Panc1 (cell line): ENCODE results near the gene DAB2IP. TPM values are rescaled to one million over a fixed set of nuclear protein-coding genes. Genes with fewer than 3 reads are reported as not detected.
A peak's percentile ranks its signal among the peaks of the same experiment; 100 is the strongest.

Source experiments
- ATAC-seq: fragments of 200-7000 bp; cut with Tn5 transposase; 2 replicates; pipeline ENCODE4 v1.9.1; 2020; ENCODE audit warnings: mild to moderate bottlenecking, moderate library complexity
- BruUV-seq: library from RNA; stranded (reverse); fragments of 400-500 nt; replicated peaks from 2 replicates; lab custom pipeline; 2021; lab: Mats Ljungman, UMichigan
- CTCF ChIA-PET: fragments of 300-600 bp; sonication (Branson Sonifier 250); formaldehyde crosslinking; loops from one replicate; lab custom pipeline; 2022; ENCODE audit warnings: antibody characterized with exemption; lab: Charles Lee
- POLR2A ChIA-PET: fragments of 300-600 bp; sonication (Branson Sonifier 250); formaldehyde crosslinking; loops from one replicate; lab custom pipeline; 2022; ENCODE audit warnings: antibody characterized with exemption; lab: Charles Lee
- DNase-seq: peaks from one replicate; pipeline ENCODE4 v3.0.0-alpha.2; 2010; ENCODE audit warnings: low read depth, low spot score
- H3K27ac ChIP-seq: 2 replicates; pipeline ENCODE4 v1.5.1; 2011; ENCODE audit warnings: mild to moderate bottlenecking, low read length, inconsistent platforms
- H3K27me3 ChIP-seq: fragments of 200-500 bp; sonication (Bioruptor generic); 2 replicates; pipeline ENCODE4 v1.6.0; 2014; ENCODE audit warnings: low read length, inconsistent platforms; ENCODE audit not compliant: control insufficient read depth, insufficient read depth
- H3K36me3 ChIP-seq: fragments of 200-500 bp; sonication (Bioruptor generic); 2 replicates; pipeline ENCODE4 v1.5.1; 2014; ENCODE audit warnings: inconsistent platforms, mild to moderate bottlenecking, low read length, moderate library complexity; ENCODE audit not compliant: control insufficient read depth, insufficient read depth
- H3K4me1 ChIP-seq: 2 replicates; pipeline ENCODE4 v1.5.1; 2011; ENCODE audit warnings: inconsistent platforms, mild to moderate bottlenecking, low read length, moderate library complexity; ENCODE audit not compliant: control insufficient read depth, insufficient read depth
- H3K4me3 ChIP-seq, 2 experiments: 2 replicates each; pipeline ENCODE4 v1.5.1; 2011 to 2012; ENCODE audit warnings: low read depth in 2 of 2, low read length in 2 of 2, mild to moderate bottlenecking in 2 of 2, inconsistent platforms in 1 of 2, moderate library complexity in 1 of 2
- H3K9me3 ChIP-seq: fragments of 200-500 bp; sonication (Bioruptor generic); 2 replicates; pipeline ENCODE4 v1.5.1; 2014; ENCODE audit warnings: low read depth, mild to moderate bottlenecking, inconsistent platforms, low read length, moderate library complexity; ENCODE audit not compliant: control insufficient read depth, insufficient read depth
- POLR2AphosphoS5 ChIP-seq: IDR thresholded peaks from 2 replicates; pipeline ENCODE4 v1.6.1; 2012; ENCODE audit warnings: mild to moderate bottlenecking, low read depth, low read length, moderate library complexity
- SIN3A ChIP-seq: IDR thresholded peaks from 2 replicates; pipeline ENCODE4 v1.6.1; 2012; ENCODE audit warnings: low read depth, mild to moderate bottlenecking, low read length, moderate library complexity, borderline replicate concordance; ENCODE audit not compliant: insufficient read depth
- TCF7L2 ChIP-seq: IDR thresholded peaks from 2 replicates; pipeline ENCODE4 v1.6.1; 2011; ENCODE audit warnings: mild to moderate bottlenecking, low read depth, low read length, inconsistent platforms
- in situ Hi-C: cut with HindIII; loops from 2 replicates; pipeline ENCODE4 v1.10.0; 2016; ENCODE audit warnings: low sequenced_read_pairs, low pct_unique_long_range_greater_than_20kb
- intact Hi-C: fragments of 100-400 bp; cut with micrococcal nuclease; formaldehyde crosslinking; loops from one replicate; pipeline ENCODE4 v1.10.0; 2022; ENCODE audit not compliant: unreplicated experiment
- total RNA-seq: library from RNA; stranded (reverse); gene quantifications from one replicate; pipeline ENCODE4 v1.2.1, GENCODE V29; 2021; ENCODE audit not compliant: unreplicated experiment
- TF ChIP-seq, protein P1 (sequence below), 2 experiments: IDR thresholded peaks; 2 replicates each; pipeline ENCODE4 v1.6.1; 2011 to 2012; ENCODE audit warnings: low read depth in 2 of 2, control low read depth in 1 of 2, low read length in 1 of 2, mild to moderate bottlenecking in 1 of 2, moderate library complexity in 1 of 2; ENCODE audit not compliant: insufficient read depth in 1 of 2
- TF ChIP-seq, protein P2 (sequence below): fragments of 450-650 bp; IDR thresholded peaks from 2 replicates; pipeline ENCODE4 v1.5.1; 2017; ENCODE audit warnings: mild to moderate bottlenecking

Gene DAB2IP
- total RNA-seq, 1 experiment from 2014 or later = 18.4 TPM

DNA sequence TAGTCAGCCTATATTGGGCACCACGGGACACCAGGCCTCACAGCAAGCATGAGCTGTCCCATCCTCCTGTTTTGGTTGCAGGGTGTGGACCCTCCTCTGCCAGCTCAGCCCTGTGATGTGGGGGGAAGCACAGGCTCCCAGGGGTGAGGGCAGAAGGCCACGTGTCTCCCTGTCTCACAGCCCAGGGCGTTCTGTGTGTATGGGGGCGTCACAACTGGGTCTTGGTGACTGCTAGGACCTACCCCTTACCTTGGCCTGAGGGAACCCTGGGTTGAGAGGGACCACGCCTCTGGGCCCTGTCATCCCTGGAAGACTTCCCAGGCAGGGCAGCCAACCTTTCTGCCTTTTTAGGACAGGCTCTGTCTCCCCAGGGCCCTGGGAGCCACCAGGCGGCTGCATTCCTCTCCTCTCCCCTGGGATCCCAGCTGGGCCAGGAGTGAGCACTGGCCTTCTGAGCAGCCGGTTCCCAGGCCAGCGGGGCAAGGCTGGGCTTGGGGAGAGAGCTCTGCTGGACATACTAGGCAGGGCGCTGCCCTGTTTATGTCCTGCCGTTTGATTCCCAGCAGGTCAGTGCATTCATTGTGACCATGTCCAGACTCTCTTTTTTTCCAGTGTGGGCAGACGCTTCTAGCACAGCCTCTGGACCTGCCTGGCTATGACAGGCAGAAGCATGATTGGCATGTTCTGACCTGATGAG is 97.4 kb downstream of the DAB2IP start:
- Histone ChIP-seq H3K27ac (no peak overlapping the region), H3K36me3 (no peaks in the 10 kb centered on the region), H3K4me3 (no peak overlapping the region), H3K4me1 (peaks cover 35% of the 10 kb centered on the region), H3K9me3 (no peaks in the 10 kb centered on the region), H3K27me3 (no peaks in the 10 kb centered on the region)
- ATAC-seq = peak; percentile 10; the same call in 1 of the 2 replicates
- ChIA-PET CTCF (no interaction called here), POLR2A (no interaction called here)
- DNase-seq = no peak
- intact Hi-C loops (no loop called here), in situ Hi-C loops (no loop called here)
- TF ChIP-seq, protein P1, sequence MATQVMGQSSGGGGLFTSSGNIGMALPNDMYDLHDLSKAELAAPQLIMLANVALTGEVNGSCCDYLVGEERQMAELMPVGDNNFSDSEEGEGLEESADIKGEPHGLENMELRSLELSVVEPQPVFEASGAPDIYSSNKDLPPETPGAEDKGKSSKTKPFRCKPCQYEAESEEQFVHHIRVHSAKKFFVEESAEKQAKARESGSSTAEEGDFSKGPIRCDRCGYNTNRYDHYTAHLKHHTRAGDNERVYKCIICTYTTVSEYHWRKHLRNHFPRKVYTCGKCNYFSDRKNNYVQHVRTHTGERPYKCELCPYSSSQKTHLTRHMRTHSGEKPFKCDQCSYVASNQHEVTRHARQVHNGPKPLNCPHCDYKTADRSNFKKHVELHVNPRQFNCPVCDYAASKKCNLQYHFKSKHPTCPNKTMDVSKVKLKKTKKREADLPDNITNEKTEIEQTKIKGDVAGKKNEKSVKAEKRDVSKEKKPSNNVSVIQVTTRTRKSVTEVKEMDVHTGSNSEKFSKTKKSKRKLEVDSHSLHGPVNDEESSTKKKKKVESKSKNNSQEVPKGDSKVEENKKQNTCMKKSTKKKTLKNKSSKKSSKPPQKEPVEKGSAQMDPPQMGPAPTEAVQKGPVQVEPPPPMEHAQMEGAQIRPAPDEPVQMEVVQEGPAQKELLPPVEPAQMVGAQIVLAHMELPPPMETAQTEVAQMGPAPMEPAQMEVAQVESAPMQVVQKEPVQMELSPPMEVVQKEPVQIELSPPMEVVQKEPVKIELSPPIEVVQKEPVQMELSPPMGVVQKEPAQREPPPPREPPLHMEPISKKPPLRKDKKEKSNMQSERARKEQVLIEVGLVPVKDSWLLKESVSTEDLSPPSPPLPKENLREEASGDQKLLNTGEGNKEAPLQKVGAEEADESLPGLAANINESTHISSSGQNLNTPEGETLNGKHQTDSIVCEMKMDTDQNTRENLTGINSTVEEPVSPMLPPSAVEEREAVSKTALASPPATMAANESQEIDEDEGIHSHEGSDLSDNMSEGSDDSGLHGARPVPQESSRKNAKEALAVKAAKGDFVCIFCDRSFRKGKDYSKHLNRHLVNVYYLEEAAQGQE (IDR thresholded peaks at IDR 0.05; ENCODE audit: insufficient read depth in 1 of 2, low read depth in 2 of 2, low read length in 1 of 2) = no peak
- TF ChIP-seq, protein P2, sequence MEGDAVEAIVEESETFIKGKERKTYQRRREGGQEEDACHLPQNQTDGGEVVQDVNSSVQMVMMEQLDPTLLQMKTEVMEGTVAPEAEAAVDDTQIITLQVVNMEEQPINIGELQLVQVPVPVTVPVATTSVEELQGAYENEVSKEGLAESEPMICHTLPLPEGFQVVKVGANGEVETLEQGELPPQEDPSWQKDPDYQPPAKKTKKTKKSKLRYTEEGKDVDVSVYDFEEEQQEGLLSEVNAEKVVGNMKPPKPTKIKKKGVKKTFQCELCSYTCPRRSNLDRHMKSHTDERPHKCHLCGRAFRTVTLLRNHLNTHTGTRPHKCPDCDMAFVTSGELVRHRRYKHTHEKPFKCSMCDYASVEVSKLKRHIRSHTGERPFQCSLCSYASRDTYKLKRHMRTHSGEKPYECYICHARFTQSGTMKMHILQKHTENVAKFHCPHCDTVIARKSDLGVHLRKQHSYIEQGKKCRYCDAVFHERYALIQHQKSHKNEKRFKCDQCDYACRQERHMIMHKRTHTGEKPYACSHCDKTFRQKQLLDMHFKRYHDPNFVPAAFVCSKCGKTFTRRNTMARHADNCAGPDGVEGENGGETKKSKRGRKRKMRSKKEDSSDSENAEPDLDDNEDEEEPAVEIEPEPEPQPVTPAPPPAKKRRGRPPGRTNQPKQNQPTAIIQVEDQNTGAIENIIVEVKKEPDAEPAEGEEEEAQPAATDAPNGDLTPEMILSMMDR = no peak
- TF ChIP-seq POLR2AphosphoS5 (no peak), TCF7L2 (no peak), SIN3A (no peak)
- no TSS peak for BruUV-seq

DNA sequence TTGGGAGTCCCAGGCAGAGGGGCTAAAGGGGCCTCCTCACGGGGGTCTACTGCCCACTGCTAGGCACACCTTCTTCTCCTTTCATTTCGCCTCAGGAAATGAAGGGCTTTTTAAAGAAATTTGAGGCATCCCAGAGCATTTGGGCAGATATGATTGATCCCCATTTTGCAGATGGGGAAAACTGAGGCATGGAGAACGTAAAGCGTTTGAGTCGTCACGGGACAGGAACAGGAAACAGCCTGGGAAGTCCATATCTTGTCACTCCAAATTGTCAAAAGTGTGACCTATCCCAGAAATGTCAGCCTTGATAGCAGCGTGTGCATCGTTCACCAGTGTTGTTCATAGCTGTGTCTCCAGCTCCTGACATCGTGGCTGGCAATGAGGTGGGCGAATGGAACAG is 98.2 kb downstream of the DAB2IP start:
- peaks cover 28% of the 10 kb centered on the region for H3K4me1 ChIP-seq
- no peak overlapping the region for H3K4me3 ChIP-seq
- no peaks in the 10 kb centered on the region for H3K27me3 ChIP-seq
- no peak overlapping the region; the same call in 1 of the 2 replicates for H3K27ac ChIP-seq
- ChIA-PET POLR2A (no interaction called here), CTCF (no interaction called here)
- no TSS peak for BruUV-seq
- no peaks in the 10 kb centered on the region for H3K36me3 ChIP-seq
- in situ Hi-C loops (no loop called here), intact Hi-C loops (no loop called here)
- DNase-seq = no peak
- TF ChIP-seq, protein P1 (IDR thresholded peaks at IDR 0.05; ENCODE audit: insufficient read depth in 1 of 2, low read depth in 2 of 2, low read length in 1 of 2) = no peak
- no peaks in the 10 kb centered on the region for H3K9me3 ChIP-seq
- ATAC-seq = no peak
